Endothelial cell of umbilical vein (primary cell): ENCODE data around the gene KRT6A. TPM values are rescaled to one million over a fixed set of nuclear protein-coding genes. Genes with fewer than 3 reads are reported as not detected.

Source experiments
- BruUV-seq: library from RNA; stranded (reverse); fragments of 400-500 nt; replicated peaks from 2 replicates; lab custom pipeline; 2021; lab: Mats Ljungman, UMichigan
- CTCF ChIA-PET: fragments of 300-600, 350-600 bp; sonication (Branson Sonifier 250); formaldehyde crosslinking; loops from one replicate; lab custom pipeline; 2021; ENCODE audit warnings: antibody characterized with exemption, inconsistent platforms; lab: Charles Lee
- POLR2A ChIA-PET: fragments of 300-600, 350-600 bp; sonication (Branson Sonifier 250); formaldehyde crosslinking; loops from one replicate; lab custom pipeline; 2021; ENCODE audit warnings: antibody characterized with exemption, inconsistent platforms; lab: Charles Lee
- DNase-seq: peaks from one replicate; pipeline ENCODE4 v3.0.0-alpha.2; 2011; ENCODE audit warnings: low read depth, low spot score
- FAIRE-seq: peaks from 2 replicates; lab custom pipeline; 2011; peaks lifted over from hg19 to GRCh38; lab: Jason Lieb, UNC
- H2AFZ ChIP-seq: 2 replicates; pipeline ENCODE4 v1.6.0; 2012; ENCODE audit warnings: low read depth, low read length, control low read depth, inconsistent platforms
- H3K27ac ChIP-seq: 2 replicates; pipeline ENCODE4 v1.5.1; 2011; ENCODE audit warnings: low read depth, mild to moderate bottlenecking, control low read depth, low read length, moderate library complexity; ENCODE audit not compliant: insufficient read depth
- H3K27me3 ChIP-seq, 2 experiments: 2 replicates each; pipeline versions ENCODE4 v1.6.0 to v1.6.1; 2011; ENCODE audit warnings: low read length in 2 of 2, mixed read lengths in 1 of 2; ENCODE audit not compliant: control insufficient read depth in 2 of 2, insufficient read depth in 2 of 2
- H3K36me3 ChIP-seq, 2 experiments: 2 replicates in 1 of 2; 3 replicates in 1 of 2; pipeline ENCODE4 v1.5.1; 2011; ENCODE audit warnings: low read length in 2 of 2, mild to moderate bottlenecking in 1 of 2, moderate library complexity in 1 of 2; ENCODE audit not compliant: control insufficient read depth in 2 of 2, insufficient read depth in 2 of 2; ENCODE audit errors: extremely low read depth in 1 of 2
- H3K4me1 ChIP-seq: 3 replicates; pipeline ENCODE4 v1.5.1; 2011; ENCODE audit warnings: mild to moderate bottlenecking, low read length; ENCODE audit not compliant: control insufficient read depth, insufficient read depth; ENCODE audit errors: extremely low read depth
- H3K4me2 ChIP-seq: 2 replicates; pipeline ENCODE4 v1.6.1; 2011; ENCODE audit warnings: low read length, control low read depth, mixed read lengths; ENCODE audit not compliant: insufficient read depth
- H3K4me3 ChIP-seq, 3 experiments: fragments of 200-600 bp in 1 of 3; sonication (generic), shearing (Covaris generic) in 1 of 3; replicated peaks in 1 of 3; 2 replicates each; pipeline ENCODE4 v1.5.1; 2011 to 2016; ENCODE audit warnings: control low read depth in 3 of 3, low read length in 3 of 3, mild to moderate bottlenecking in 2 of 3, inconsistent platforms in 1 of 3, low read depth in 1 of 3, moderate library complexity in 1 of 3; ENCODE audit not compliant: insufficient read depth in 1 of 3
- H3K79me2 ChIP-seq: 2 replicates; pipeline ENCODE4 v1.6.0; 2012; ENCODE audit warnings: low read length, inconsistent platforms; ENCODE audit not compliant: control insufficient read depth, insufficient read depth
- H3K9ac ChIP-seq: replicated peaks from 2 replicates; pipeline ENCODE3; 2011; ENCODE audit warnings: low read length, control low read depth; ENCODE audit not compliant: insufficient read depth; ENCODE audit errors: extremely low read depth
- H3K9me1 ChIP-seq: replicated peaks from 3 replicates; pipeline ENCODE4 v1.6.0; 2011; ENCODE audit warnings: mild to moderate bottlenecking, low read length; ENCODE audit not compliant: control insufficient read depth, insufficient read depth; ENCODE audit errors: extremely low read depth
- H3K9me3 ChIP-seq: replicated peaks from 2 replicates; pipeline ENCODE4 v1.5.1; 2012; ENCODE audit warnings: low read length, inconsistent platforms; ENCODE audit not compliant: control insufficient read depth, insufficient read depth
- H4K20me1 ChIP-seq: replicated peaks from 2 replicates; pipeline ENCODE3; 2011; ENCODE audit warnings: mild to moderate bottlenecking, low read length; ENCODE audit not compliant: control insufficient read depth, insufficient read depth; ENCODE audit errors: extremely low read depth
- GATA2 ChIP-seq: IDR thresholded peaks from 2 replicates; pipeline ENCODE4 v1.7.0; 2011; ENCODE audit warnings: low read depth, mild to moderate bottlenecking, moderate library complexity, mixed read lengths, low read length; ENCODE audit not compliant: insufficient read length, insufficient read depth
- JUN ChIP-seq: IDR thresholded peaks from 2 replicates; pipeline ENCODE4 v1.6.1; 2011; ENCODE audit warnings: borderline replicate concordance, low read depth; ENCODE audit not compliant: insufficient read length, insufficient read depth
- MYC ChIP-seq: IDR thresholded peaks from one replicate; pipeline ENCODE4 v1.6.1; 2011; ENCODE audit warnings: mild to moderate bottlenecking, low read depth, low read length
- POLR2A ChIP-seq: IDR thresholded peaks from 2 replicates; pipeline ENCODE4 v1.6.1; 2012; ENCODE audit warnings: low read depth, mild to moderate bottlenecking, control low read depth, low read length
- dilution Hi-C: fragments of 300-500 bp; cut with MboI; formaldehyde crosslinking; loops from one replicate; pipeline ENCODE4 v1.15.0; 2019; ENCODE audit warnings: low sequenced_read_pairs; ENCODE audit not compliant: extremely low pct_ligation_motif_present
- intact Hi-C: fragments of 100-400 bp; cut with micrococcal nuclease; formaldehyde crosslinking; loops from one replicate; pipeline ENCODE4 v1.10.0; 2022
- polyA plus RNA-seq, 4 experiments: library from polyadenylated mRNA; depleted of rRNA in 3 of 4; stranded (reverse) in 3 of 4; unstranded in 1 of 4; fragments of >200 nt; gene quantifications; 2 replicates each; pipeline versions ENCODE4 v1.2.1 to v1.2.3, GENCODE V29; 2011 to 2012; ENCODE audit warnings: missing spikeins in 1 of 4
- total RNA-seq: library from RNA; stranded (reverse); gene quantifications from 2 replicates; pipeline ENCODE4 v1.2.3, GENCODE V29; 2021
- TF ChIP-seq, protein P1 (sequence below), 2 donors: IDR thresholded peaks; 1 replicate in 1 of 2; 2 replicates in 1 of 2; pipeline ENCODE4 v1.5.1; 2011; ENCODE audit warnings: low read length in 2 of 2, mild to moderate bottlenecking in 2 of 2, moderate library complexity in 2 of 2, control low read depth in 1 of 2, inconsistent platforms in 1 of 2, low read depth in 1 of 2; ENCODE audit not compliant: insufficient read depth in 1 of 2; ENCODE audit errors: extremely low read depth in 1 of 2
- TF ChIP-seq, protein P2 (sequence below): IDR thresholded peaks from 2 replicates; pipeline ENCODE4 v1.6.1; 2011; ENCODE audit not compliant: insufficient read depth, insufficient read length

KRT6A gene
- total and polyA plus RNA-seq, 2 donors (not counting 3 experiments of a cell fraction or from before 2014, with no cell fraction given), result 0.64 TPM; not detected in 1

DNA sequence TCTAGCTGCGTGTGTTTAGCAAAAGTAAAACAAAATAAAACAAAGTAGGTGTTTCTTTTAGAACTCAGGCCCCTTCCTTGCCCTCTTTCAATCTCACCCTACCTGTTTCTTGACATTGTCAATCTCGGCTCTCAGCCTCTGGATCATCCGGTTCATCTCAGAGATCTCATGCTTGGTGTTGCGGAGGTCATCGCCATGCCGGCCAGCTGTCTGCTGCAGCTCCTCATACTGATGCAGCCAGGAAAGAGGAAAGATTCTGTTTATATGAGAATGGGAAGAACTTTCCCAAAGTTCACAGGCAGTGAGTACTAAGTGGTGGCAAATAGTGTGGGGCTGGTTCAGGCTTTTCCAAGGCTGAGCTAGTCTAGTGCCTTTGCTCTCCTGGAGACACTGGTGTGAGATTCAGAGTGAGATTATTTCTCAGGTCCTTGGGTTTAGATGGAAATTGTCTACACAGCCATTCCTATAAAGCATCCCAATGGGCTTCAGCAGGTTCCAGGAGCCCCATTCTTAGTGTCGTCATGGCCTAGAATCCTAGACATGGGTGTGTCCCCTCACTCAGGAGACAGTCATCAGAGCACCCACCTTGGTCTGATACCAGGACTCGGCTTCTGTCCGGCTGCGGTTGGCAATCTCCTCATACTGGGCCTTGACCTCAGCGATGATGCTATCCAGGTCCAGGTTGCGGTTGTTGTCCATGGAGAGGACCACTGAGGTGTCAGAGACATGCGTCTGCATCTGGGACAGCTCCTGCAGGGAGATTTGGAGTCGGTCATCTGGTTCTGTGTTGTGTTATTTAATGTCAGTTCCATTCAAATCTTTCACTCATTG, 24.2 kb upstream of the KRT6A start:
- TF ChIP-seq, protein P1, sequence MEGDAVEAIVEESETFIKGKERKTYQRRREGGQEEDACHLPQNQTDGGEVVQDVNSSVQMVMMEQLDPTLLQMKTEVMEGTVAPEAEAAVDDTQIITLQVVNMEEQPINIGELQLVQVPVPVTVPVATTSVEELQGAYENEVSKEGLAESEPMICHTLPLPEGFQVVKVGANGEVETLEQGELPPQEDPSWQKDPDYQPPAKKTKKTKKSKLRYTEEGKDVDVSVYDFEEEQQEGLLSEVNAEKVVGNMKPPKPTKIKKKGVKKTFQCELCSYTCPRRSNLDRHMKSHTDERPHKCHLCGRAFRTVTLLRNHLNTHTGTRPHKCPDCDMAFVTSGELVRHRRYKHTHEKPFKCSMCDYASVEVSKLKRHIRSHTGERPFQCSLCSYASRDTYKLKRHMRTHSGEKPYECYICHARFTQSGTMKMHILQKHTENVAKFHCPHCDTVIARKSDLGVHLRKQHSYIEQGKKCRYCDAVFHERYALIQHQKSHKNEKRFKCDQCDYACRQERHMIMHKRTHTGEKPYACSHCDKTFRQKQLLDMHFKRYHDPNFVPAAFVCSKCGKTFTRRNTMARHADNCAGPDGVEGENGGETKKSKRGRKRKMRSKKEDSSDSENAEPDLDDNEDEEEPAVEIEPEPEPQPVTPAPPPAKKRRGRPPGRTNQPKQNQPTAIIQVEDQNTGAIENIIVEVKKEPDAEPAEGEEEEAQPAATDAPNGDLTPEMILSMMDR (IDR thresholded peaks at IDR 0.05; ENCODE audit: extremely low read depth in 1 of 2, insufficient read depth in 1 of 2, low read depth in 1 of 2, low read length in 2 of 2), result no peak
- TF ChIP-seq JUN (no peak), GATA2 (no peak), POLR2A (no peak), MYC (no peak)
- TF ChIP-seq, protein P2, sequence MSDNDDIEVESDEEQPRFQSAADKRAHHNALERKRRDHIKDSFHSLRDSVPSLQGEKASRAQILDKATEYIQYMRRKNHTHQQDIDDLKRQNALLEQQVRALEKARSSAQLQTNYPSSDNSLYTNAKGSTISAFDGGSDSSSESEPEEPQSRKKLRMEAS, result no peak
- intact Hi-C loops, result no loop called here
- Histone ChIP-seq H3K9me1 (no peaks in the 10 kb centered on the region), H3K9me3 (no peaks in the 10 kb centered on the region), H3K36me3 (no peaks in the 10 kb centered on the region), H3K9ac (no peak overlapping the region), H4K20me1 (no peaks in the 10 kb centered on the region), H3K27me3 (no peaks in the 10 kb centered on the region), H3K4me2 (no peak overlapping the region), H3K79me2 (no peaks in the 10 kb centered on the region), H3K4me3 (no peak overlapping the region), H3K4me1 (no peaks in the 10 kb centered on the region), H3K27ac (no peak overlapping the region), H2AFZ (no peak overlapping the region)
- BruUV-seq, result no TSS peak
- DNase-seq (no peak), FAIRE-seq (no peak)
- ChIA-PET CTCF (interaction anchor here (1.7 kb wide), 1 partner anchor 17 kb away, joined by 4 read pairs; no protein-coding TSS in a partner anchor), POLR2A (no interaction called here)
- dilution Hi-C loops, result no loop called here
